HG03045 (cell line): ENCODE results near the gene TAOK1.

Experiments used
- ATAC-seq: cut with Tn5 transposase; IDR thresholded peaks from one replicate; pipeline ENCODE4 v1.9.1; 2021; ENCODE audit warnings: mild to moderate bottlenecking, moderate library complexity; ENCODE audit not compliant: unreplicated experiment

Gene TAOK1

GRCh38 chr17:29376667-29377270 lies 13.4 kb upstream of the TAOK1 start:
- ATAC-seq = no peak

- ATAC-seq = no peak
Observed at GRCh38 chr17:29378500-29378899, 11.7 kb upstream of the TAOK1 start.

- ATAC-seq = no peak
Observed at GRCh38 chr17:29379084-29379991, 10.8 kb upstream of the TAOK1 start.

- no peak for ATAC-seq
Observed at GRCh38 chr17:29383686-29384085, 6.5 kb upstream of the TAOK1 start.

GRCh38 chr17:29384901-29385300 lies 5.3 kb upstream of the TAOK1 start:
- ATAC-seq = no peak

GRCh38 chr17:29386760-29387159 lies 3.4 kb upstream of the TAOK1 start:
- no peak for ATAC-seq

- ATAC-seq = no peak
Observed at GRCh38 chr17:29388937-29389336, 1.2 kb upstream of the TAOK1 start.

- peak; percentile 18 for ATAC-seq
Observed at GRCh38 chr17:29390851-29391631, 878 bp downstream of the TAOK1 start.

GRCh38 chr17:29393436-29393835 lies 3.3 kb downstream of the TAOK1 start:
- ATAC-seq = no peak

GRCh38 chr17:29394761-29395160 lies 4.6 kb downstream of the TAOK1 start:
- no peak for ATAC-seq

GRCh38 chr17:29396066-29396465 lies 5.9 kb downstream of the TAOK1 start:
- ATAC-seq = no peak

GRCh38 chr17:29399634-29400033 lies 9.5 kb downstream of the TAOK1 start:
- ATAC-seq = no peak

- no peak for ATAC-seq
Observed at GRCh38 chr17:29400818-29401217, 10.7 kb downstream of the TAOK1 start.

GRCh38 chr17:29401258-29401657 lies 11.1 kb downstream of the TAOK1 start:
- no peak for ATAC-seq

GRCh38 chr17:29407856-29408255 lies 17.7 kb downstream of the TAOK1 start:
- no peak for ATAC-seq

- no peak for ATAC-seq
Observed at GRCh38 chr17:29409963-29410362, 19.8 kb downstream of the TAOK1 start.

- no peak for ATAC-seq
Observed at GRCh38 chr17:29412780-29413565, 22.8 kb downstream of the TAOK1 start.

GRCh38 chr17:29420128-29420527 lies 30.0 kb downstream of the TAOK1 start:
- no peak for ATAC-seq

GRCh38 chr17:29430275-29430674 lies 40.1 kb downstream of the TAOK1 start:
- no peak for ATAC-seq

GRCh38 chr17:29433541-29433940 lies 43.4 kb downstream of the TAOK1 start:
- ATAC-seq = no peak

- no peak for ATAC-seq
Observed at GRCh38 chr17:29434550-29434949, 44.4 kb downstream of the TAOK1 start.
